PFSK-1 (cell line): ENCODE results near the gene PTPN6.

Experiments
- FOXP2 ChIP-seq: optimal IDR thresholded peaks from 2 replicates; pipeline ENCODE3; 2011; ENCODE audit warnings: borderline replicate concordance, control low read depth, inconsistent platforms; ENCODE audit not compliant: insufficient read depth; ENCODE audit errors: extremely low read length, extremely low read depth
- POLR2AphosphoS5 ChIP-seq: IDR thresholded peaks from 2 replicates; pipeline ENCODE4 v1.6.1; 2012; ENCODE audit warnings: low read depth, mild to moderate bottlenecking, control low read depth, low read length, moderate library complexity
- REST ChIP-seq, 2 experiments: IDR thresholded peaks; 2 replicates each; pipeline versions ENCODE4 v1.6.1 to v1.8.0; 2011 to 2012; ENCODE audit warnings: low read depth in 2 of 2, low read length in 2 of 2, control low read depth in 1 of 2, inconsistent platforms in 1 of 2, mild to moderate bottlenecking in 1 of 2, moderate library complexity in 1 of 2; ENCODE audit not compliant: insufficient read depth in 1 of 2
- SIN3A ChIP-seq: IDR thresholded peaks from 2 replicates; pipeline ENCODE4 v1.6.1; 2012; ENCODE audit warnings: mild to moderate bottlenecking, low read length, moderate library complexity, borderline replicate concordance; ENCODE audit not compliant: insufficient read depth
- TAF1 ChIP-seq: IDR thresholded peaks from 2 replicates; pipeline ENCODE4 v1.6.1; 2012; ENCODE audit warnings: low read length, control low read depth, borderline replicate concordance; ENCODE audit not compliant: insufficient read depth

The PTPN6 gene

GRCh38 chr12:6919588-6919987 is 31.6 kb upstream of the PTPN6 start:
- TF ChIP-seq SIN3A (no peak), REST (IDR thresholded peaks at IDR 0.05; ENCODE audit: insufficient read depth in 1 of 2, low read depth in 2 of 2, low read length in 2 of 2) (no peak), FOXP2 (no peak), TAF1 (no peak), POLR2AphosphoS5 (no peak)

- TF ChIP-seq TAF1, result no peak
- TF ChIP-seq SIN3A, result no peak
- no peak for TF ChIP-seq REST (IDR thresholded peaks at IDR 0.05; ENCODE audit: insufficient read depth in 1 of 2, low read depth in 2 of 2, low read length in 2 of 2)
- TF ChIP-seq POLR2AphosphoS5, result no peak
- no peak for TF ChIP-seq FOXP2
Measured at GRCh38 chr12:6921539-6921938, 29.6 kb upstream of the PTPN6 start.

GRCh38 chr12:6921996-6922946 is 28.9 kb upstream of the PTPN6 start:
- TF ChIP-seq TAF1, result no peak
- TF ChIP-seq REST (IDR thresholded peaks at IDR 0.05; ENCODE audit: insufficient read depth in 1 of 2, low read depth in 2 of 2, low read length in 2 of 2), result no peak
- TF ChIP-seq FOXP2, result no peak
- no peak for TF ChIP-seq POLR2AphosphoS5
- no peak for TF ChIP-seq SIN3A

GRCh38 chr12:6923003-6923732 is 28.0 kb upstream of the PTPN6 start:
- TF ChIP-seq POLR2AphosphoS5 (no peak), REST (IDR thresholded peaks at IDR 0.05; ENCODE audit: insufficient read depth in 1 of 2, low read depth in 2 of 2, low read length in 2 of 2) (no peak)
